Activated naive CD4-positive, alpha-beta T cell treated with anti-CD3 and anti-CD28 coated beads for 36 hours (primary cell): ENCODE measurements around the gene COL26A1. TPM values are rescaled to one million over a fixed set of nuclear protein-coding genes. Genes with fewer than 3 reads are reported as not detected.

Experiments used
- CTCF ChIA-PET: fragments of 350-600 bp; sonication (Branson Sonifier 250); formaldehyde crosslinking; loops from one replicate; lab custom pipeline; 2021; ENCODE audit warnings: antibody characterized with exemption; lab: Charles Lee
- DNase-seq: peaks from one replicate; pipeline ENCODE4 v3.0.0-alpha.2; 2020
- H3K27ac Mint-ChIP-seq: one replicate; pipeline ENCODE4 v1.8.0; 2021; ENCODE audit warnings: mild to moderate bottlenecking, mixed read lengths
- H3K27me3 Mint-ChIP-seq: one replicate; pipeline ENCODE4 v1.8.0; 2021; ENCODE audit warnings: low read depth, mixed read lengths
- H3K36me3 Mint-ChIP-seq: one replicate; pipeline ENCODE4 v1.8.0; 2021; ENCODE audit warnings: low read depth, mixed read lengths
- H3K4me1 Mint-ChIP-seq: one replicate; pipeline ENCODE4 v1.8.0; 2021; ENCODE audit warnings: low read depth, mixed read lengths
- H3K4me3 Mint-ChIP-seq: one replicate; pipeline ENCODE4 v1.8.0; 2021; ENCODE audit warnings: mild to moderate bottlenecking, moderate library complexity, mixed read lengths
- H3K9me3 Mint-ChIP-seq: one replicate; pipeline ENCODE4 v1.8.0; 2021; ENCODE audit warnings: mixed read lengths
- intact Hi-C: fragments of 100-400 bp; cut with micrococcal nuclease; formaldehyde crosslinking; loops from one replicate; pipeline ENCODE4 v1.15.1; 2023
- total RNA-seq, 2 experiments: library from RNA; stranded (reverse); gene quantifications; one replicate each; pipeline ENCODE4 v1.2.3, GENCODE V29; 2021

COL26A1 gene
- total RNA-seq, result not detected

DNA sequence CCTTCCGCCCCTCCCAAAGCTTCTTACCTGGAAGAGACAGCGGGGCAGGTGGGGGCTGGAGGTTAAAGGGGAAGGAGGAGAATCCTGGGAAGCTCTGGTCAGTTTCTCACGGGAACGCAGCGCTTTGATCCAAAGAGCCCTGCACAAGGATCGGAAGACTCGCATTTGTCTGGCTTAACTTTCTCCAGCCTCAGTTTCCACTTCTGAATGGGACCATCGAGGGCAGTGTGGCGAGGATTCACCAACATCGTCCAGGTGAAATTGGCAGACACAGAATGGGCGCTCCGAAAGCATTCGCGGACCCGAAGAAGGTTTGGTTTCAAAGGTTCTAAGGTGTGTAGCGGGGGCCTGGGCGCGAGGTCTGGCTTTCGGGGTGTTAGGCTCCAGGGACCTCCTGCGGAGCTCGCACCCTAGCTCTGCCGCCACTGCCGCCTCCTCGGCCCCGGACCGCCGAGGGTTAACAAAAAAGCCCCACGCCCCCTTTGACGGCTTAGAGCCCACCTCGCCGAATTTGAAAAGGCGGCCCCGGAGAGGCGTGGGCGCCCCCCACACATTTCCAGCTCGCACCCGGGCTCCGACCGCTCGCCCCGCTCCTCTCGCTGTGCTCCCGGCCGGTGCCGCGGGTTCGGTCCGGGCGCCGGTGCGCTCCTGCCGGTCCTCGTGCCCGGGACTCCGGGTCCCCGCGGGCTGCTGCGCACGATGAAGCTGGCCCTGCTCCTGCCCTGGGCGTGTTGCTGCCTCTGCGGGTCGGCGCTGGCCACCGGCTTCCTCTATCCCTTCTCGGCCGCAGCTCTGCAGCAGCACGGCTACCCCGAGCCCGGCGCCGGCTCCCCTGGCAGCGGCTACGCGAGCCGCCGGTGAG, at the start of gene COL26A1:
TSS of gene COL26A1 (plus strand) at position 542 of the 862 bp plus-strand sequence. CDS start at position 700, 158 bp downstream.
- intact Hi-C loops, result loop anchor here (1.0 kb wide), 1 partner anchor 78 kb away; no protein-coding TSS in a partner anchor
- peak; percentile 11 for DNase-seq

DNA sequence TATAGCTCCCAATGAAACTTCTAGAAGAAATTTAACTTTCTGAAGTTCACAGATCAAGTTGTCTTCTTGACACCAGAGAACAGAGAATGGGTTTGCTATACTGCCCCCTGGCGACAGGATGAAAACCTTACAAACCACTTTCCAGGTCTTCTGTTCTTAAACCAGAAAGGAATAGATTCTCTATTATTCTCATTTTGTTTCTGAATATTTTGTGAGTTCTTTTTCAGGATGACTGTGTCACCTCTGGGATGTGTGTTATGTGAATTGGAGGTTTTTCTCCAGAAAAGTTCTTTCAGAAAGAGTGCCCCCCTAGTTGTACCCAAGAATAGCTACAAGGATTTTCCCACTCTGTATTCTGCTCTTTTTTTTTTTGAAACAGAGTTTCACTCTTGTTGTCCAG, 47.3 kb upstream of the COL26A1 start:
- DNase-seq, result peak; percentile 74
- H3K9me3 Mint-ChIP-seq, result peaks cover 7% of the 10 kb centered on the region
- H3K36me3 Mint-ChIP-seq, result peaks cover 20% of the 10 kb centered on the region
- H3K4me3 Mint-ChIP-seq, result no peak overlapping the region
- H3K27me3 Mint-ChIP-seq, result no peaks in the 10 kb centered on the region
- H3K27ac Mint-ChIP-seq, result no peak overlapping the region
- intact Hi-C loops, result no loop called here
- H3K4me1 Mint-ChIP-seq, result peaks cover 1% of the 10 kb centered on the region
- CTCF ChIA-PET, result interaction anchor here (0.6 to 2.2 kb wide), 15 partner anchors 10 to 192 kb away, joined by 3 to 11 read pairs (median 4); no protein-coding TSS in a partner anchor

More for the DNA sequence above, at the start of gene COL26A1:
- Mint-ChIP-seq H3K27ac (no peak within 1 kb of the TSS), H3K27me3 (peaks cover 12% of the 10 kb centered on the region), H3K36me3 (no peaks in the 10 kb centered on the region), H3K9me3 (no peaks in the 10 kb centered on the region), H3K4me1 (peaks cover 3% of the 10 kb centered on the region), H3K4me3 (peak within 1 kb of the TSS; percentile 12)
- CTCF ChIA-PET, result interaction anchor here (0.6 to 2.9 kb wide), 10 partner anchors 24 to 146 kb away, joined by 3 to 19 read pairs (median 4); no protein-coding TSS in a partner anchor

DNA sequence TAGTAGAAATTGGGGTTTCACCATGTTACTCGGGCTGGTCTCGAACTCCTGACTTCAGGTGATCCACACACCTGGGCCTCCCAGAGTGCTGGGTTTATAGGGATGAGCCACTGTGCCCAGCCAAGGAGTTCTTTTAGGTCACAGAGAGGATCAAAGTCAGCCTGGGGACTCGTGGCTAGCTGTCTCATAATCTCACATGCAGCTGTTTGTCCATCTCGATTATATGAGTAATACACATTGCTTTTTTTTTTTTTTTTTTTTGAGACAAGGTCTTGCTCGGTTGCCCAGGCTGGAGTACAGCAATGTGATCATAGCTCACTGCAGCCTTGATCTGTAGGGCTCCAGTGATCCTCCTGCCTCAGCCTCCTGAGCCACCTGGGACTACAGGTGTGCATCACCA, 43.3 kb upstream of the COL26A1 start:
- Mint-ChIP-seq H3K4me3 (no peak overlapping the region), H3K4me1 (peaks cover 6% of the 10 kb centered on the region), H3K27ac (no peak overlapping the region), H3K36me3 (peaks cover 6% of the 10 kb centered on the region), H3K9me3 (no peaks in the 10 kb centered on the region), H3K27me3 (no peaks in the 10 kb centered on the region)
- CTCF ChIA-PET, result interaction anchor here (0.6 to 0.7 kb wide), 4 partner anchors 35 to 1474 kb away, joined by 3 to 8 read pairs (median 4); no protein-coding TSS in a partner anchor
- DNase-seq, result no peak
- intact Hi-C loops, result no loop called here

DNA sequence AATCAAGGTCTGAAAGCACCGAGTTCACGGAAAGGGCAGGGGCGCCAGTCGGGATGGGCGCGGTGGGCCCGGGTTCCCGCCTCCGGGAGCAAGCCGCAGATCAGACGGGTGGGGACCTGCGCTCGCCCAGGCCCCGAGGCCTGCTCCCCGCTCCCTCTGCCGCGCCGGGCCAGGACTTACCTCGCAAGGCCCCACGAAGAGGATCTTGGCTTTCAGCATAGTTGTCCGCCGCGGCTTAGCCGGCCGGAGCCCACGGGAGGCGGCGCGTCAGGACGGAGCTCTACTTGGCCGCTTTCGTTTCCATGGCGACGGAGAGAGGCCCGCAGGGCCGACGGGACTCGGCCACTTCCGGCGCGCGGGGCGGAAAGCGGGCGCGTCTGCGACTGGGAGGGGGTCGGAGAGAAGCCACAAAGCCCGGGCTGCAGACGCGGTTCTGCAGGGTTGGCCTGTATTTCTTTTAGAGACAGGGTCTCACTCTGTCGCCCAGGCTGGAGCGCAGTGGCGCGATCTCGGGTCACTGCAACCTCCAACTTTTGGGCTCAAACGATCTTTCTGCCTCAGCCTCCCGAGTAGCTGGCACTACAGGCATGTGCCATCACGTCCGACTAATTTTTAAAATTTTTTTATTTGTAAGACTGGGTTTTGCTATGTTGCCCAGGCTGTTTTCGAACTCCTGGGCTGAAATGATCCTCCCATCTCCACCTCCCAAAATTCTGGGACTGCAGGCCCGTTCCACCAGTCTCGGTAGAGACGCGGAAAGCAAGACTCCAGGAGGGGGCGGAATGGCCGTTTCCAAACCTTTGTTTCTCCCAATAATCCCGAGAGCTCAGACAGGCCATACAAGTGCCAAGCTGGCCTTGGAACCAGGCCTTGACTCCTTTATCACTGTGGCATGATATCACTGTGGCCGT, 40.9 kb upstream of the COL26A1 start, which contains the start of gene IFT22:
TSS of gene IFT22 (minus strand) at position 322 of the 911 bp plus-strand sequence. CDS start at position 219, 103 bp downstream.
- CTCF ChIA-PET, result interaction anchor here (1.2 to 1.7 kb wide), 5 partner anchors 14 to 244 kb away, joined by 3 to 6 read pairs (median 3); partner anchors contain the start of gene VGF
- intact Hi-C loops, result loop anchor here (1.0 to 2.0 kb wide), 3 partner anchors 69 to 186 kb away; partner anchors contain the start of gene VGF
- Mint-ChIP-seq H3K27ac (peak within 1 kb of the TSS; percentile 76), H3K9me3 (no peaks in the 10 kb centered on the region), H3K36me3 (no peaks in the 10 kb centered on the region), H3K4me3 (peak within 1 kb of the TSS; percentile 86), H3K27me3 (no peaks in the 10 kb centered on the region), H3K4me1 (peaks cover 6% of the 10 kb centered on the region)
- DNase-seq, result peak; percentile 92

DNA sequence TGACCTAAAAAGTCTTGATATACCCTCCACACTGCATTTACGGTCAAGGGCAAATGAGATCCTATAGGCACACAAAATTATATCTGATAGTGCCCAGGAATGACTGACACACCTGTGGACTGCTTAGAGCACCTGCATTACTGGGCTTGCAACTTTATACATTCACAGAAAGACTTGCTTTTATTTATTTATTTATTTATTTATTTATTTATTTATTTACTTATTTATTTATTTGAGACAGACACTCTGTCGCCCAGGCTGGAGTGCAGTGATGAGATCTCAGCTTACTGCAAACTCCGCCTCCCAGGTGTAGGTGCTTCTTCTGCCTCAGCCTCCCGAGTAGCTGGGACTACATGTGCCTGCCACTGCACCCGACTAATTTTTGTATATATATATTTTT, 34.5 kb upstream of the COL26A1 start:
- no peaks in the 10 kb centered on the region for H3K36me3 Mint-ChIP-seq
- CTCF ChIA-PET, result interaction anchor here (0.6 to 0.9 kb wide), 2 partner anchors 11 to 19 kb away, joined by 3 read pairs; no protein-coding TSS in a partner anchor
- no peaks in the 10 kb centered on the region for H3K9me3 Mint-ChIP-seq
- H3K27ac Mint-ChIP-seq, result no peak overlapping the region
- no peaks in the 10 kb centered on the region for H3K4me1 Mint-ChIP-seq
- H3K4me3 Mint-ChIP-seq, result no peak overlapping the region
- no peak for DNase-seq
- no peaks in the 10 kb centered on the region for H3K27me3 Mint-ChIP-seq
- intact Hi-C loops, result no loop called here

DNA sequence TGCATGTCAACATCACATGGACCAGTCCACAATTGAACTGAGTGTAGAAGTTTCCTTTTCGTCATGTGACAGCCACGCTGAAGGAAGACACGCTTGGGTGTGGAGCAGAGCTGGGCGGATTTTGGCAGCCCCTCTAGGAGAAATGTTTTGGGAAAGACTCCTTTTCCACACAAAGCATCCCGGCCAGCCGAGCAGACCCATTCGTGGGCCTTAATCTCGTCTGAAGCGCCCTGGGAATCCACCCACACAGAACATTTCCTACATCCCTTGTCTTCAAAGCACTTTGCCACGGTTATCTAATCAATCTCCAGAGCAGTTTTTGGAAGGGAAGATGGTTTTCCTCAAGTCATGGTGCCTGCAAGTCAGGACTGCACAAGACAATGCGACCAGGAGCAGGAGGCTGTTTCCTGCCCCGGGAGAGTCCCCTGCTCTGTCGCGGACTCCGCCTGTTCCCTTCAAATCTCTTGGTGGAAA, 32.6 kb upstream of the COL26A1 start:
- H3K4me1 Mint-ChIP-seq, result no peaks in the 10 kb centered on the region
- no peaks in the 10 kb centered on the region for H3K27me3 Mint-ChIP-seq
- H3K36me3 Mint-ChIP-seq, result no peaks in the 10 kb centered on the region
- no peak for DNase-seq
- no peaks in the 10 kb centered on the region for H3K9me3 Mint-ChIP-seq
- CTCF ChIA-PET, result no interaction called here
- H3K4me3 Mint-ChIP-seq, result no peak overlapping the region
- no peak overlapping the region for H3K27ac Mint-ChIP-seq
- intact Hi-C loops, result no loop called here

DNA sequence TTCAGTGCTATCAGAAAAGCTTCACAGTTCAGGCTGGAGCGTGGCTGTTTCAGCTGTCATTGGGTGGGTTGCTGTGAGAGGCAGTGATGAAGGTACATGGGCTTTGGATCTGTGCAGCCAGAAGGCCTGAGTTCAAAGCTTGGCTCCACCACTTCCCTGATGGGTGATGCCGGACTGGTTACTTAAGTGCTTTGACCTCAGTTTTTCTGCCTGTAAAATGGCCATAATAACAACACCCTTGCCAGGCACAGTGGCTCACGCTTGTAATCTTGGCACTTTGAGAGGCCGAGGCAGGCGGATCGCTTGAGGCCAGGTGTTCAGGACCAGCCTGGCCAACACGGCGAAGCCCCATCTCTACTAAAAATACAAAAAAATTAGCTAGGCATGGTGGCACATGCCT, 30.6 kb upstream of the COL26A1 start:
- CTCF ChIA-PET, result no interaction called here
- Mint-ChIP-seq H3K27me3 (no peaks in the 10 kb centered on the region), H3K4me3 (no peak overlapping the region), H3K9me3 (no peaks in the 10 kb centered on the region), H3K4me1 (no peaks in the 10 kb centered on the region), H3K36me3 (no peaks in the 10 kb centered on the region), H3K27ac (no peak overlapping the region)
- intact Hi-C loops, result no loop called here
- no peak for DNase-seq

DNA sequence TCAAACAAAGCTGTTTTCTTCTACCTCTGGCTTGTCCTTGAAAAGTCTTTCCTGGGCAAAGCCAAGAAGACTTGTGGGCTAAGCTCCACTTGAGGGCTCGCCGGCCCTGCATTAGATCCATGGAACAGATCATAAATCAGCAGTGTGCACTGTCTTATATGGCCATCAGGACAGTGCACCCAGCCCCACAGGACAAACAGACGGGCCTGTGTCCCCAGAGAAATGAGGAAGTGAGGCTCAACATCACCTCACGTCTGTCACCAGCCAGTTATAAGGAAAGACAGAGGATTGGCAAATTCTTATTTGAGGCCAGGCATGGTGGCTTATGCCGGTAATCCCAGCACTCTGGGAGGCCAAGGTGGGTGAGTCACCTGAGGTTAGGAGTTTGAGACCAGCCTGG, 28.8 kb upstream of the COL26A1 start:
- H3K4me1 Mint-ChIP-seq, result no peaks in the 10 kb centered on the region
- no peak overlapping the region for H3K4me3 Mint-ChIP-seq
- CTCF ChIA-PET, result interaction anchor here (2.1 kb wide), 1 partner anchor 30 kb away, joined by 7 read pairs; no protein-coding TSS in a partner anchor
- intact Hi-C loops, result no loop called here
- H3K27me3 Mint-ChIP-seq, result no peaks in the 10 kb centered on the region
- H3K27ac Mint-ChIP-seq, result no peak overlapping the region
- no peaks in the 10 kb centered on the region for H3K9me3 Mint-ChIP-seq
- no peaks in the 10 kb centered on the region for H3K36me3 Mint-ChIP-seq
- no peak for DNase-seq

DNA sequence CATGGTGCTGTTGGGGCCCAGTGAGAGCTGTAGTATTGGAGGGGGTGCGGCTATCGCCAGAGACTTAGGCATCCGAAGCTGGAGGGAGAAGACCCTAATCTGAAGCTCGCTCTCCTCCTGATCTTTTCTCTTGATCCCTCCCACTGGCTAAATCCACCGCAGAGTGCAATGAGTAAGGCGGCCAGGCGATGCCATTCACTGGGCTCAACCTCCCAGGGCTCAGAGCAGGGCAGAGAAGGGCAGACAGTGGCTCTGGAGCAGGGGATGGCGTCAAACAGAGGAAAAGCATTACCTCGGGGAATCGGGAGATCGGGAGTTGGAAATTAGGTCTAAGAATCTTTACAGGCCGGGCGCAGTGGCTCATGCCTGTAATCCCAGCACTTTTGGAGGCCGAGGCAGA, 22.3 kb upstream of the COL26A1 start:
- Mint-ChIP-seq H3K36me3 (no peaks in the 10 kb centered on the region), H3K27ac (no peak overlapping the region), H3K9me3 (no peaks in the 10 kb centered on the region), H3K27me3 (no peaks in the 10 kb centered on the region), H3K4me1 (no peaks in the 10 kb centered on the region), H3K4me3 (no peak overlapping the region)
- DNase-seq, result no peak
- CTCF ChIA-PET, result interaction anchor here (0.6 to 0.7 kb wide), 2 partner anchors 139 to 199 kb away, joined by 3 read pairs; no protein-coding TSS in a partner anchor
- intact Hi-C loops, result no loop called here

DNA sequence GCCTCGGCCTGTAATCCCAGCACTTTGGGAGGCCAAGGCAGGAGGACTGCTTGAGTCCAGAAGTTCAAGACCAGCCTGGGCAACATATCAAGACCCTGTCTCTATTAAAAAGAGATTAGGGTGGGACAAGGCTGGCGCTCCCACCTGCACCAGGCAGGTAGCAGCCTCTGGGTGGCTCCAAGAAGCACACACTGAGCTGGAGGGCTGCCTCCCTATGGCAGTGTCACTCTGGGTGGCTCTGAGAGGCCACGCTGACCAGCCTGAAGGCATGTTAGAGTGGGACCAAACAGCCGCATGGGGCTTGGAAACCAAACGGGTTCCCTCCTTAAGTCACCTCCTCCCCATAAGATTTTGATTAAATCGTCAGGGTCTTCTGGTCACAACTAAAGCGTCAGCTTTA, 19.8 kb upstream of the COL26A1 start:
- H3K27me3 Mint-ChIP-seq, result no peaks in the 10 kb centered on the region
- intact Hi-C loops, result no loop called here
- H3K27ac Mint-ChIP-seq, result no peak overlapping the region
- H3K9me3 Mint-ChIP-seq, result no peaks in the 10 kb centered on the region
- H3K36me3 Mint-ChIP-seq, result no peaks in the 10 kb centered on the region
- no peaks in the 10 kb centered on the region for H3K4me1 Mint-ChIP-seq
- DNase-seq, result no peak
- CTCF ChIA-PET, result no interaction called here
- no peak overlapping the region for H3K4me3 Mint-ChIP-seq

DNA sequence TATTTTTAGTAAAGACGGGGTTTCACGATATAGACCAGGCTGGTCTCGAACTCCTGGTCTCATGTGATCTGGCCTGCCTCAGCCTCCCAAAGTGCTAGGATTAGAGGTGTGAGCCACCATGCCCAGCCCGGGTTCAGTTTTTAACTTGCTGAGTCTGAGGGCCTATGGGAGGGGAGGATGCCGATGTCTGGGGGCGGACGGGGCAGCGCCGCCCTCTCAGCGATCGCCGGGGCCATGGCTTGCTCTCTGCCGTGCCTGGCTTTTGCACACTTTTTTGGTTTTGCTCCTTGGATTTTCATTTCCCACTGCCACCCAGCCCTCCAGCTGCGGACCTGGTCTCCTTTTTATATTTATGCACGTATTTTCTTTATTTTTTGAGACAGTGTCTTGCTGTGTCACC, 15.2 kb upstream of the COL26A1 start:
- no peak overlapping the region for H3K4me3 Mint-ChIP-seq
- intact Hi-C loops, result no loop called here

More for the DNA sequence above, 15.2 kb upstream of the COL26A1 start:
- H3K36me3 Mint-ChIP-seq, result no peaks in the 10 kb centered on the region
- CTCF ChIA-PET, result interaction anchor here (0.7 to 1.6 kb wide), 2 partner anchors 19 to 65 kb away, joined by 3 to 4 read pairs; no protein-coding TSS in a partner anchor
- no peak for DNase-seq
- H3K27ac Mint-ChIP-seq, result no peak overlapping the region
- H3K27me3 Mint-ChIP-seq, result peaks cover 2% of the 10 kb centered on the region
- H3K9me3 Mint-ChIP-seq, result no peaks in the 10 kb centered on the region
- H3K4me1 Mint-ChIP-seq, result peaks cover 4% of the 10 kb centered on the region
